ENCODE data around the gene CD40.

CD40 gene

DNA sequence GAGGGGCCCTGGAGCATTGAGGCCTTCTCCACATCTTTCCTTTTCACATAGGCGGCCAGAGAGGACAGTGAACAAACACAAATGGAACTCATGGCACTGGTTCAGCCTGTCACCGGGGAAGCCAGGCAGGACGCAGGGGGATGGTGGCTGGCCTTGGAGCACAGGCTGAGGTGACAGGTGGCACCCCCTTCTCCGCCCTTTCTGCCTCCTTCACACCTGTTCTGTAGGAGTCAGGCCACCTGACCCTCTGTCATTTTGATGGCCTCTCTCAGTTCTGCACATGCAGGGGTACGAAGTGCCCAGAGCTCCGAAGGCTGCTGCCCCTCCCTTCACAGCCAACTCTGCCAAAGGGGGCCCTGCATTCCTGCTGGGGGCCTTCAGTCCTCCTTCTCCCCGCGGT, 60.8 kb downstream of the CD40 start:
- no peaks in the 10 kb centered on the region for H3K27me3 ChIP-seq (ENCODE audit: low read length)
- no peaks in the 10 kb centered on the region for H3K36me3 ChIP-seq (ENCODE audit: low read length)
- H3K79me2 ChIP-seq (ENCODE audit: insufficient read depth, low read length), result no peaks in the 10 kb centered on the region
- H3K9me2 ChIP-seq (replicated peaks; ENCODE audit: insufficient read depth, low read length), result no peaks in the 10 kb centered on the region
- no peak overlapping the region for H3K4me3 ChIP-seq (ENCODE audit: insufficient read depth, low read length, poor library complexity, severe bottlenecking)
- H2AFZ ChIP-seq (ENCODE audit: low read depth, low read length, severe bottlenecking), result no peak overlapping the region
- H3K9ac ChIP-seq (ENCODE audit: low read length), result no peak overlapping the region
- H3K27ac ChIP-seq (ENCODE audit: low read depth, low read length), result no peak overlapping the region
- no peaks in the 10 kb centered on the region for H3F3A ChIP-seq (ENCODE audit: insufficient read depth)
- no peaks in the 10 kb centered on the region for H4K20me1 ChIP-seq (ENCODE audit: low read depth, low read length)
- H3K4me2 ChIP-seq (ENCODE audit: low read depth, low read length, poor library complexity, severe bottlenecking), result no peak overlapping the region
- H3K9me3 ChIP-seq (ENCODE audit: insufficient read depth, low read length), result no peaks in the 10 kb centered on the region
- TF ChIP-seq, protein P1, sequence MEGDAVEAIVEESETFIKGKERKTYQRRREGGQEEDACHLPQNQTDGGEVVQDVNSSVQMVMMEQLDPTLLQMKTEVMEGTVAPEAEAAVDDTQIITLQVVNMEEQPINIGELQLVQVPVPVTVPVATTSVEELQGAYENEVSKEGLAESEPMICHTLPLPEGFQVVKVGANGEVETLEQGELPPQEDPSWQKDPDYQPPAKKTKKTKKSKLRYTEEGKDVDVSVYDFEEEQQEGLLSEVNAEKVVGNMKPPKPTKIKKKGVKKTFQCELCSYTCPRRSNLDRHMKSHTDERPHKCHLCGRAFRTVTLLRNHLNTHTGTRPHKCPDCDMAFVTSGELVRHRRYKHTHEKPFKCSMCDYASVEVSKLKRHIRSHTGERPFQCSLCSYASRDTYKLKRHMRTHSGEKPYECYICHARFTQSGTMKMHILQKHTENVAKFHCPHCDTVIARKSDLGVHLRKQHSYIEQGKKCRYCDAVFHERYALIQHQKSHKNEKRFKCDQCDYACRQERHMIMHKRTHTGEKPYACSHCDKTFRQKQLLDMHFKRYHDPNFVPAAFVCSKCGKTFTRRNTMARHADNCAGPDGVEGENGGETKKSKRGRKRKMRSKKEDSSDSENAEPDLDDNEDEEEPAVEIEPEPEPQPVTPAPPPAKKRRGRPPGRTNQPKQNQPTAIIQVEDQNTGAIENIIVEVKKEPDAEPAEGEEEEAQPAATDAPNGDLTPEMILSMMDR (IDR thresholded peaks at IDR 0.05; ENCODE audit: insufficient read depth, low read length, poor library complexity, severe bottlenecking), result no peak
- no peak for TF ChIP-seq EZH2phosphoT487 (conservative IDR thresholded peaks at IDR 0.05; ENCODE audit: low read length)
